OCI-M2 (cell line): ENCODE measurements around the gene FABP3.

Experiments used
- DNase-seq: peaks from one replicate; lab custom pipeline; 2025; ENCODE audit not compliant: unreplicated experiment; lab: John Stamatoyannopoulos, UW

Gene FABP3

DNA sequence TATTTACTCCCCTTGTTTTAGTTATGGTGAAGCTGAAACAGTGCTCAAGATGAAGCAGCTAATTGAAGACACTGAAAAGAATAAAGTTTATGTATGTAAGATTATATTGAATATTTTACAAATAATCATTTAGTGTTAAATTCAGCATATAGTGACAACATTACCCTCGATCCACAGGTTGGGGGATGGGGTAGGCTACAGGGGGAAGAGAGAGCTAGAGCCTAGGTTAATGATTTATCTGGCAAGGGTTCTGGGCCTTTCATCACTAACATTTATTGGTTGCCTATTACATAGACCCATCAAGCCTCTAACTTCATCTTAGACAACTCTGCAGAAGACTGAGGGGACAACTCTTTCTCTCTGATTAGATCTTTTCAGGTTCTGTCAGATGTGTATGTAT is 54.7 kb downstream of the FABP3 start:
- DNase-seq, result no peak

DNA sequence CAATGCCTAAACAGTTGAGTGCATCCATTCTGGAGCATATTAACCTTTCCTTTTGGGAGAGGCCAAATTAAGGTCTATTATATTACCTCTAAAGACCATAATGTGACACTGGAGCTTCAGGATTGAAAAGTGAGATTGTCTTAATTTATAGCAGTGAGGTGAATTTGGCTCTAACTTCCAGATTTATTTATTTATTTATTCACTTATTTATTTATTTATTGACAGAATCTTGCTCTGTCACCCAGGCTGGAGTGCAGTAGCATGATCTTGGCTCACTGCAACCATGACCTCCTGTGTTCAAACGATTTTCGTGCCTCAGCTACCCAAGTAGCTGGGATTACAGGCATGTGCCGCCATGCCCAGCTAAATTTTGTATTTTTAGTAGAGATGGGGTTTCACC is 57.0 kb downstream of the FABP3 start:
- DNase-seq, result no peak
